A673 (cell line): ENCODE results near the gene AGXT2.

ENCODE experiments used
- EZH2 ChIP-seq: fragments of 200-600 bp; sonication (generic); IDR thresholded peaks from 2 replicates; pipeline ENCODE4 v1.6.1; 2017; ENCODE audit warnings: borderline replicate concordance, low read depth, mild to moderate bottlenecking, mixed read lengths, antibody characterized with exemption, low read length; ENCODE audit not compliant: poor library complexity, severe bottlenecking
- TF ChIP-seq, protein P1 (sequence below): fragments of 300-800, 200-600 bp; sonication (generic); conservative IDR thresholded peaks from 2 replicates; pipeline ENCODE4 v1.5.1; 2017; ENCODE audit warnings: low read depth, mild to moderate bottlenecking, antibody characterized with exemption, low read length, moderate library complexity, mixed read lengths

DNA sequence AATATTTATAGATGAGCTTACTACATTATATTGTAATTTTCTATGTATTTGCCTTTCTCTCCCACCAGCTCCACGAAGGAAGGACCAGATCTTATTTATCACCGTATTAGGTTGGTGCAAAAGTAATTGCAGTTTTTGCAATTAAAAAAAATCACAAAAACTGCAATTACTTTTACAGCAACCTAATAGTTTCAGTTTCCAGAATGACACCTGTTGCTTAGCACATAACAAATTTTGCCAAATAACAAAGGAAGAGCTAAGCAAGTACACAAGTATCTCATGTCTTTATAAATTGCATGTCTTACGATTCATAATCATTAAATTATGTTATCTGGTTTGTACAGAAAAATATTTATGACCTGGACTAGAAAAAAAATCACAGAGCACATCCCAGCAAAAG, 45.9 kb downstream of the AGXT2 start:
- TF ChIP-seq, protein P1, sequence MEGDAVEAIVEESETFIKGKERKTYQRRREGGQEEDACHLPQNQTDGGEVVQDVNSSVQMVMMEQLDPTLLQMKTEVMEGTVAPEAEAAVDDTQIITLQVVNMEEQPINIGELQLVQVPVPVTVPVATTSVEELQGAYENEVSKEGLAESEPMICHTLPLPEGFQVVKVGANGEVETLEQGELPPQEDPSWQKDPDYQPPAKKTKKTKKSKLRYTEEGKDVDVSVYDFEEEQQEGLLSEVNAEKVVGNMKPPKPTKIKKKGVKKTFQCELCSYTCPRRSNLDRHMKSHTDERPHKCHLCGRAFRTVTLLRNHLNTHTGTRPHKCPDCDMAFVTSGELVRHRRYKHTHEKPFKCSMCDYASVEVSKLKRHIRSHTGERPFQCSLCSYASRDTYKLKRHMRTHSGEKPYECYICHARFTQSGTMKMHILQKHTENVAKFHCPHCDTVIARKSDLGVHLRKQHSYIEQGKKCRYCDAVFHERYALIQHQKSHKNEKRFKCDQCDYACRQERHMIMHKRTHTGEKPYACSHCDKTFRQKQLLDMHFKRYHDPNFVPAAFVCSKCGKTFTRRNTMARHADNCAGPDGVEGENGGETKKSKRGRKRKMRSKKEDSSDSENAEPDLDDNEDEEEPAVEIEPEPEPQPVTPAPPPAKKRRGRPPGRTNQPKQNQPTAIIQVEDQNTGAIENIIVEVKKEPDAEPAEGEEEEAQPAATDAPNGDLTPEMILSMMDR: no peak
- TF ChIP-seq EZH2: no peak
